Right ventricle myocardium superior (tissue), 1 donor: ENCODE data around the gene CA9. TPM values are rescaled to one million over a fixed set of nuclear protein-coding genes. Genes with fewer than 3 reads are reported as not detected.

ENCODE experiments used
- ATAC-seq: fragments of 200-7000 bp; cut with Tn5 transposase; one replicate; pipeline ENCODE4 v1.9.1; 2020; ENCODE audit warnings: mild to moderate bottlenecking; ENCODE audit not compliant: poor library complexity
- DNase-seq: peaks from one replicate; pipeline ENCODE4 v3.0.0-alpha.2; 2020
- intact Hi-C: fragments of 100-400 bp; cut with DNase I; formaldehyde crosslinking; loops from one replicate; pipeline ENCODE4 v1.11.2; 2022
- total RNA-seq: library from RNA; stranded (reverse); fragmentation: NEBNext Ultra II Directional; extraction: Animal tissue kit (Norgen Biotek cat#: 25700); gene quantifications from one replicate; pipeline ENCODE4 v1.2.1, GENCODE V29; 2021
- donor health status: DM: no; HTN: yes; CAD: no; lungs with severe emphysema.

CA9 gene
- total RNA-seq, 1 donor from 2014 or later, result not detected

DNA sequence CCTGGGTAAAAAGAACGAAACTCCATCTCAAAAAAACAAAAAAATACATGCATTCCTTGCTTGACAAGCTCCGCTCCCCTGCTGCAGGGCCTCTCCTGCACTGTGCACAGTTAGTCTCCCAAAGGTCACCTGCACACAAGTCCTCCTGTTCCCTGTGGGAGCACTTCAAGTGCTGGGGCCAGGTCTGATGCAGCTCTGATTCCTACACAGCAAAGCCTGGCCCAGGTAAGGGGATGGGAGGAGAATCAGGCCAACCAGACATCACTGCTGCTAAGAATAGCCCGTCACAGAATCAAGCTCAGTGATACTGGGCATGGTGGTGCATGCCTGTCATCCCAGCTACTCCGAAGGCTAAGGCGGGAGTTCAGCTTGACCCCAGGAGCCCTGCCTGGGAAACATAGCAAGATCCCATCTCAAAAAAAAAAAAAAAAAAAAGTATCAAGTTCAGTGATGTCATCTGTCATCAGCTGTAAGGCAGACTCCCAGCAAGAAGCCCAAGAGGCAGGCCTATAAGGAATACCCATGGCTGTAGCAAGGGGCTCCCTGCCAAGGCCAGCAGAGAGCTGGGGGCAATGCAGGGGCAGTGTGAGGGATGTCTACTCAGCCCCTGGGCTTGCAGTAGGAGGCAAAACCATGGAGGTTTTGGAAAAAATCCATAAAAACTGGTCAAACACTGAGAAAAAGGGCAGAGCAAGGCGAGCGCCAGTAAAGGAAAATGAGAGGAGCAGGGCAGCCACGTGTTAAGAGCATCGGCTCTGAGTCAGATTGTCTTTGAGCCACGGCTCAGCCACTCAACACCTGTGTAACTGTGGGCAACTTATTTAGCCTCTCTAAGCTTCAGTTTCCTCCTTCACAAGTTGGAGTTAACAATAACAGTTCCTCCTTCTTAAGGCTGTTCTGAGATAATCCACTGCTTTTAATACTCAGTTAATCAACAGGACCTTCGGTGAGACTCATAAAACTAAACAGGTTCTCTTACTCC, 12.8 kb downstream of the CA9 start:
- DNase-seq (no peak), ATAC-seq (peak; percentile 25)
- intact Hi-C loops, result no loop called here

DNA sequence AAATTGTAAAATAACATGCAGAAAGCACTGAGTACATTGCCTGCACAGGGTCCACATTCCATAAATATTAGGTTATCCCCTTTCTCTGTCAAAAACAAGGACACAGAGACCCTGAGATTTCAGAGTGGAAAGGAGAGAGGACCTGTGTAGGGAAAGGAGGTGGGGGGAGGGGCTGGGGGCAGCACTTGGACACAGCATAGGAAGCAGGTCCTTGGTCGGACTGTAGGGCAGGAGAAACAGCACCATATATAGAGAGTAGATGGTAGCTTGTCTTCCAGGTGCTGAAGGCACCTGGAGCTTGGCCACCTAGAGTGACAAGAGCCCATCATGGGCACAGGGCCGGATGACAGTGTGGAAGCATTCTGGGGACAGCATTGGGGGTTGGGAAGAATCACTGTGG, 13.6 kb downstream of the CA9 start:
- no peak for ATAC-seq
- DNase-seq, result no peak
- intact Hi-C loops, result no loop called here

DNA sequence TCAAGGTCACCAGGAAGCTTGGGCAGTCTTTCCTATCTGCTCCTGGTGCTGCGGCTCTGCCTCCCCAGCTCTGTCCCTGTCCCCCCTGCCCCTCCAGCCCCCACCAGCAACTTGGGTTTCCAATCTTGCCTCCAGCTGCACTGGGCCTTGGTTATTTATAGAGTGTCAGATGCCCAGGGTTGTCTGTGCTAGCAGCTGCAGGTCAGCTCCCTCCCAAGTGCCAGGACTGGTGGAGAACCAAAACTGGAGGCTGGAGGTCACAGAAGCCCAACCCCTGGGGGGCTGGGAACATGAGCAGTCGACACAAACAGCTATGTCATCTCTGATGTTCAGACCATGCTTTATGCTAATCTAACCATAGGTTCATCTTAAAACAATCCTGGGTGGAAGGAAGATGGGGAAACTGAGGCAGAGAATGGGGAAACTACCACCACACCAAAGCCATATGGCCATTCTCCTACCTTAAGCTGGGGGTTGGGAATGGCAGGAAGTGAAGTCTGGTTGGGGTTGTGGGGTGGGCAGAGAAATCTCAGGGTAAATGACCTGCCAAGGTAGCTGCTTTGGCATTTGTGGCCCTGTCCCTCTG, 14.3 kb downstream of the CA9 start:
- ATAC-seq (peak; percentile 0), DNase-seq (no peak)
- intact Hi-C loops, result no loop called here

DNA sequence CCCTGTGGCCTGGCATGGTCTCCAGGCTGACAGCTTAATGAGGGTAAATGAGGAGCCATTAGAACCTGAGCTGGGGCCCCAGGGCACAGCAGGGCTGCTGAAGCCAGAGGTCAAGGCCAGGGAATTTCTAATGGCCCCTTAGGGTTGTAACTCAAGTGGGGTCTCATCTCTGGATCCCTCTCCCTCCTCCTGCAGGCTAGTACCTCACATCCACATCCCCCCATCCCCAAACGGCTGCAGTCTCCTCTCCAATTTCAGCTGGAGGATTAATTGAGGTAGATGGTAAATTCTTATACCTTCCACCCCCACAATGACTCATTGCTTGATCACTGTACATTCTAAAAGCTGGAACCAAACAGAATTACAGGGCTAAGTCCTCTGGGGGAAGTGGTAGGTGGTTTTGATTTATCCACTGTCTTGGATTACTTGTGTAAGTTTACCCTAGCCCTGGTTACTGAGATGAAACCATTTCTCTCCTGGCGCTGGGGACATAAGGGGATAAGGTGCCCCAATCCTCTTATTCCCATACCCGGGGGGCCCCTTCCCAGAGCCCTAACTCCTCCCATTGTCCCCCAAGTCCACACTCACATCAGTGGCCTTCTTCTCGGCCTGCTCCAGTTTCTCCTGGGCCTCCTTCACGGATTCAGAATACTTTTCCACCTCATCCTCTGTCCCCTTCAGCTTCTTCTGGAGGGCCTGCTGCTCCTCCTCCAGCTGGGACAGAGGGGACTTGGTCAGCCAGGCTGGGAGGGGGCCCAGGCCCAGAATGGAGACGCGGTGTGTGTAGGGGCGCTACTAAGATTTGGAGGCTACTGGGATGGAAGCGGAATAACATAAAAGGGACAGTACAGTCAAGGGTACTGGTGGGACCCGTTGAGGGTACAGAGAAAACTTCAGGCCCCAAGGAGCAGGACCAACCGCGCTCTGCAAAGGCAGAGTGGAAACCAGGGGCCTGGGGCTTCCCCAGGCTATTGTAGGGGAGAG, 15.1 kb downstream of the CA9 start:
- DNase-seq (no peak), ATAC-seq (no peak)
- intact Hi-C loops, result no loop called here

DNA sequence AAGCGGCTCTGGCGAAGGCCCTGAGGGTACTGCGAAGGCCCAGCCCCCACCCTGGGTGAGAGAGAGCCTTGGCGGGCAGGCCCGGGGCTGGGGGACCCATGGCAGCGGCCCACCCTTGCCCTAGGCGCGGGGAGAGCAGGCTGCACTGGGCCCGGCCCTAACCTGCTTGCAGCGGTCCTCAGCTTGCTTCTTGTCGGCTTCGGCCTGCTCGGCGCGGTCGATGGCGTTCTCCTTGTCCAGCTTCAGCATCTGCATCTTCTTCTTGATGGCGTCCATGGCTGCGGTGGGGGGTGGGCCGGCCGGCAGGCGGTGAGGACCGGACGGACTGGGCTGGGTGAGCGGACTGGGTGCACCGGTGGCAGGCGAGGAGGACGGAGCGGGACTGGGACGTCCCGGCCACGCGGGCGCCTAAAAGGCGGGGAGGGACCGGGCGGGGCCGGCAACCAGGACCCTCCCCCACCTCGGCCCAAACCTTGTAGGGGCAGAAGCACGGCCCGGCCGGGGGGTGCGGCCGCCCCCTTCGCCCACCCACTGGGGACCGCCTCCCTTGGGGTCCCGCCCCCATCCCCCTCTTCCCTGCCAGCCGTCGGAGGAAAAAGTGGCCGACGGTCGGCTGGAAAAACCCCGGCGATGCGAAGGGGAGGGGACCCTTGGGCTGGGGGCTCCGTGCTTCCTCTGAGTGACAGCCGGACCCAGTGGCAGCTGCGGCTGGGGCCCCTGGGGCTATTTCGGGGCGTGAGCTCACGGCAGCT, 16.0 kb downstream of the CA9 start, which contains the start of gene TPM2:
Gene TPM2 (minus strand): TSS at position 384 of the 752 bp plus-strand sequence. CDS start 108 bp downstream, at position 276.
- ATAC-seq (peak; percentile 77), DNase-seq (peak; percentile 85)
- intact Hi-C loops, result loop anchor here (5.0 kb wide), 1 partner anchor 38 kb away; no protein-coding TSS in a partner anchor

DNA sequence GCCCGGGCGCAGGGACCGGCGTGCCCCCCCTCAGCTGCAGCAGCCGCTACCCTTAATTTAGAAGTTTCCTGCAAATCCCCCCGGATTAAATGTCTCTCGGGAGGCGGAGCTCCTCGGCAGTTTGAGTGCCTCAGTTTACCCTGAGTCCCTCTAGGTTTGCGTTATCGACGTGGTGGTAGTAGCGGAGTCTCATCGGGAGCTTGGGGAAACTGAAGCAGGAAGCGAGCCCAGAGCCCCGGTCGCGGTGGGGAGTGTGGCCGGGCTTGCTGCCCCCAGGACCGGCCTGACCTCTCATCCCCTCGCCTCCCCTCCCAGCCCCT, 16.5 kb downstream of the CA9 start:
- ATAC-seq (no peak), DNase-seq (no peak)
- intact Hi-C loops, result loop anchor here (5.0 kb wide), 1 partner anchor 37 kb away; no protein-coding TSS in a partner anchor

DNA sequence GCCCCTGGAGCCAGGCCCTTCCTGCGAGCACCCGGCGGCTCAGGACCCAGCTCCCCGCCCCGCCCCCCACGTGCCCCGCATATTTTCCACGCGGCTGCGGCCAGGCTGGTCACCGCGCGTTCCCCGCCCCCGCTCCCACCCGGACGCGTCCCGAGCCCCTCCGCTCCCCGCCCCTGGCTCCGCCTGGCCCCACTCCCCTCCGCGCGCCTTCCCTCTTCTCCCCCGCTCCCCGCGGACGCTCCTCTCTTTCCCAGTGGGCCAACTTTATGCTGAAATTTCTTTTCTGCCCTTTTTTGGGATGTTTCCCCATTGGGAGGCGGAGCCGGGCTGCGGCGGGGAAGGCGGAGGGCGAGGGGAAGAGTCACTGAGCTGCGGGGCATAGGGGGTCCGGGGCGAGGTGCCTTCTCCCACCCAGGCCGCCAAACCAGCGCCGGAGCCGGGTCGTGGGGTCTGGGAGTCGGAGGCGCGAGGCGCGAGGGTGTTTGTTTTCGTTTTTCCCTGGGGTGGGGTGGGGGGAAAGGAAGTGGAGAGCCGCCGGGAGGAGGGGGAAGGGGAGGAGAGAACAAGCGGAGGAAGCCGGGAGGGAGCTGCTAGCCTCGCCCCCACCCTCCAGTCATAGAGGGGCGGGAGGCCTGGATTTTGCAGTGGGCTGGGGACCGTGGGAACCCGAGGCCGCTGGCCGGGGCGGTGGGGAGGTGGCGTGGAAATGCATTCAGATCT, 17.0 kb downstream of the CA9 start:
- DNase-seq (peak; percentile 89), ATAC-seq (peak; percentile 70)
- intact Hi-C loops, result loop anchor here (5.0 kb wide), 1 partner anchor 37 kb away; no protein-coding TSS in a partner anchor

DNA sequence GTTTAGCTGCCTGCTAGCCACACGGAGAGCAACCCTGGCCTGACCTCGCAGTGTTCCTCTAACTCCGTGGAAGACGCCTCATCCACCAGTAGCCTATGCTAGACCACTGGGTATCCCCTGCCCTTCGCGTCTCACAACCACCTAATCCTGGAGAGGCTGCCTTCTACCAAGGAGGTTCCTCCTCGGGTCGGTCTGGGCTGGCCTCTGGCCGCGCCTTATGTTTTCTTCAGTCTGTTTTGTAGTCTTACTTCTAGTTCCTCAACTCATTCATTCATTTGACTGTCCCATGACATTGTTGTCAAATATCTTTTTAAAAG, 17.6 kb downstream of the CA9 start:
- no peak for ATAC-seq
- no peak for DNase-seq
- intact Hi-C loops, result loop anchor here (5.0 kb wide), 1 partner anchor 36 kb away; no protein-coding TSS in a partner anchor

DNA sequence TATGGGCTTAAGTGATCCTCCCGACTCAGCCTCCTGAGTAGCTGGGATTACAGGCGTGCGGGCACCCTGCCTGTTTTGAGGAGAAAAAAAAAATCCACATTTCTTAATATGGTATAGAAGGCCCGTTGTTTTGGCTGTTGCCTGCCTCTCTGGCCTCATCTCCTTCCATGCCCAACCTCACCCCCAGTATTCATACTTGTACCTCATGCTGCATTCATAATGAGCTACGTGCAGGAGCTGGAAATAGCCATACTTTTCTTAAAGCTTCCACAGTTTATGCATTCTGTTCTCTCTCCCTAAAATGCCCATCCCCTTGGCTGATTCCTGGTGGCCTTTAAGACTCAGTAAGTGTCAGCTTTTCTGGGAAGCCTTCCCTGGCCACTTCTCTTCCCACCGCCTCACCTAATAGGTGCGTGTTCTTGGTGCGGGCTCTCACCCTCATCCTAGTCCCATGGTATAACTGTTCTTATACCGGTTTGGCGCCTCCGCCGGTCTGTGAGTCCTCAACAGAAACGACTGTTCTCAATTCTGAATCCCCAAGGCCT, 18.1 kb downstream of the CA9 start:
- intact Hi-C loops, result loop anchor here (5.0 kb wide), 1 partner anchor 35 kb away; no protein-coding TSS in a partner anchor
- ATAC-seq (no peak), DNase-seq (no peak)

DNA sequence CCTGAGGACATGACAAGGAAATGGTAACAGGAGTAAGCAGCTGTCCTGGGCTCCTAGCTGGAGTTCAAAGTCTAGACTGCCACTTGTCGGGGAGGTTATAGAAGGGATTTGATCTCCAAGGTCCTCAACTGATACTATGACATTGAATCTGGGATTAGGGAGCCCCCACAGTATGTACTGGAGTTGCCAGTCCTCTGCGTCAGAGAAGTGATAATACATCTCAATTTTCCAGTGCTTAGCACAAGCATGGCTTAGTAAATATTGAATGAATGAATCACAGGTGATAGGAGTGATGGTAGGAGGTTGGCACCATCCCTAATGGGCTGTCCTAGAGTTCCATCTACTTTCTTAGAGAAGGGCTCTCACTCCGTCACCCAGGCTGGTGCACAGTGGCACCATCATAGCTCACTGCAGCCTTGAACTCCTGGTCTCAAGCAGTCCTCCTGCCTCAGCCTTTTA, 22.2 kb downstream of the CA9 start:
- ATAC-seq, result no peak

DNA sequence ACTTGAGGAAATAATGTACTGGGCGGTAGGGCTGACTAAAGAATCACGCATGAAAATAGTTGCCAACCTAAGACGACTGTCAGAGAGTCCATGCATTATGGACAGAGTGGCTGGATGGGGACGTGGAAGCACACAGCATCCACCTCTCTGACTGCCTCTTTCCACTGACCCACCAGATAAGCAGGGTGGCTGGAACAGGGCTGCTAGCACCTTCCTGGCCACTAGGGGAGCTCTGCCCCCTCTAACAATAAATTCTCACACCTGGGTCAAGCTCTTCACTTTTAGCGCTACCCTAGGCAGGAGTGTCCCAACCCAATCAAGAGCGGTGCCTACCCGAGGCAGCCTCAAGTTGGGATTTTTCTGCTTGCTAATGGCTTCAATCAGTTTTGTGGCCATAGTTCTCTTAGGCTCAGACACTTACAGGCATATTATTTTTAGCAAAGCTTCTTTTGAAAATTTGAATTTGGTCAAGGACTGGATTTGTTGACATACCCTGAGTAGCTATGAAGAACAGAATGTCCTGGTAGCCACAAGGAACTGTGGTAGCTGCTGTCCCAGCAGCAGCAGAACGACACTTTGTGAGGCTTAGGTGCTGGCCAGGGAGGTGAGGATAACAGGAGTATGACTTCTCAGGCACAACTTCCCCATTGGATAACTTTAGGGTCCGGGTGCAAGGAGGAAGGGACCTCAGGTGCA, 22.9 kb downstream of the CA9 start:
- peak; percentile 71 for DNase-seq
- peak; percentile 72 for ATAC-seq
- intact Hi-C loops, result loop anchor here (5.0 kb wide), 1 partner anchor 34 kb away; no protein-coding TSS in a partner anchor

More for the DNA sequence above, 22.2 kb downstream of the CA9 start:
- no peak for DNase-seq
- intact Hi-C loops, result loop anchor here (5.0 kb wide), 1 partner anchor 34 kb away; no protein-coding TSS in a partner anchor

DNA sequence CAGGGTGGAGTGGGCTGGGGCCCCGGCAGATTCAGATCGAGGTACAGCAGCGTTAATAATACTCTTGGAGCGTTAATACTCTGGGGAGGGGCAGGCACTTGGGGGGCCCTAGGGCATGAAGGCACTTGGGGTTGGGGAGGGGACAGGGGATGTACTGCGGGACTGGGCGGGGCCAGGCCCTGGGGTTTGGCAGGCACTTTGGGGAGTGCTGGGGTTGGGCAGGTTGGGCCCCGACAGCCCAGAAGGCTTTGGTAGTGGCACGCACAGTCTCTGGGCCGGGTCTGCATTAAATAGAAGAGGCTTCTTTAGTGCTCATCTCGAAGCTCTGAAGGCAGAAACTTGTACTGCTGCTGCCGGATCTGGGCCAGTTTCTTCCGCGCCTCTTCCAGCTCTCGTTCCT, 23.8 kb downstream of the CA9 start:
- DNase-seq (no peak), ATAC-seq (no peak)
- intact Hi-C loops, result loop anchor here (5.0 kb wide), 1 partner anchor 35 kb away; no protein-coding TSS in a partner anchor

DNA sequence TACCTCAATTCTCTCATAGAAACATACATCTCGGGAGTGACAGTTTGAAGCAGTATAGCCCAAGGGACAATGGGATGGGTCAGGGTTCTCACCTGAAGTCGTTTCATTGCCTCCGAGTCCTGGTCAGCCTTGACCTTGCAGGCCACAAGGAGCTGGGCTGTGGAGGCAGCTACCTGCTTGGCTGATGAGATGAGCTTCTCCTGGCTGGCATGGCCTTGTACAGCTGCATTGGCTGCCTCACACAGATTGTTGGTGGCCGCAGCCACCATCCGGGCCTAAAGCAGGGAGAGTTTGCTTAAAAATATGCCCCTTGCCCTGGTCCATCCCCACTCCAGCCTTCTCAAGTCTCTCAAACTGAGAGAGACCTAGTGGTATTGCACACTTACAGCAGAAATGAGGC, 24.5 kb downstream of the CA9 start:
- no peak for ATAC-seq
- intact Hi-C loops, result loop anchor here (5.0 kb wide), 1 partner anchor 36 kb away; no protein-coding TSS in a partner anchor
- DNase-seq, result peak; percentile 10

DNA sequence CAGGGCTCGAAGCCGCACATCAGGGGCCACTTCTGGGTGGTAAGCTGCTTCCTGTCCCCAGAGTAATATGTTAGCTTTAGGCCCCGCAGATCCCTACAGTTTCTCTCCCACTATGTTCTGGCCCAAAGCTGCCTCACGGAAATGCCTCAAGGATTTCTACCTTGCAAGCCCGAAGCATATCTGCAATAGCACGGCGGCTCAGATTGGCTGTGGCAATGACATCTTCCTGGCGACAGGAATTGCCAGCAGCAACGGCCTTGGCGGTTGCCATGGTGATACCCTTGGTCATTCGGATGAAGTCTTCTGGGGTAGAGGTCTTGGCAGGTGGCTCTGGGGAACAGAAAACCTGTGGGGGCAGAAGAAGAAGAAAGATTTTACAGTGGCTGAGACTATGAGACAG, 26.3 kb downstream of the CA9 start:
- intact Hi-C loops, result no loop called here
- ATAC-seq, result no peak
- DNase-seq, result peak; percentile 12

DNA sequence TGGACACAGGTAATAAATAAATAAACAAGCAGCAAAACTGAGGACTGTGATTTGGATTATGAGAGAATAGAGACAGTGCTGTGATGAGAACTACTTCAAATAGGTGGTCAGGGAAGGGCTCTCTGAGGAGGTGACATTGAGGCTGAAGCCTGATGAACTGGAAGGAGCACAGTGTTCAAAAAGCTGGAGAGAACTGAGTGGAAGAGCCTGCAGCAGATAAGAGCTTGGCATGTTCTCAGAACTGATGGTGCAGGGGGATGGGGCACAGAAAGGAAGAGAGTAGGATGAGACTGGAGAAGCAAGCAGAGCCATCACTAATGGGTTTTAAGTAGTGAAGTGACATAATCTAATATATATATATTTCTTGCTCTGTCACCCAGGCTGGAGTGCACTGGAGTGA, 27.2 kb downstream of the CA9 start:
- intact Hi-C loops, result no loop called here
- DNase-seq, result peak; percentile 13
- peak; percentile 62 for ATAC-seq

DNA sequence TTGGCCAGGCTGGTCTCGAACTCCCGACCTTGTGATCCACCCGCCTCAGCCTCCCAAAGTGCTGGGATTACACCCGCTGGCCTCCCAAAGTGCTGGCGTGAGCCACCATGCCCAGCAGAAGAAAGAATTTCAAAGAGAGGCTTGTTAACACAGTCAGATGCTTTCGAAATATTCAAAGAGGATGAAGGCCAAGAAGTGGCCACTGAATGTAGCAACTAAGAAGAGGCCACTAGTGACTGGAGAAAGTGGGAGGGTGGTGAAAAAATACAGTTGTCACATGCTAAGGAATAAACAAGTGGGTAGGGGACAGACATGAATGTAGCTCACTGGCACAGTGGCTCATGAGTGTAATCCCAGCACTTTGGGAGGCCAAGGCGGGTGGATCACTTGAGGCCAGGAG, 29.0 kb downstream of the CA9 start:
- peak; percentile 35 for DNase-seq
- intact Hi-C loops, result no loop called here
- ATAC-seq, result no peak
